Trophoblast cell (in vitro differentiated cells and primary cell): ENCODE measurements around the gene SPATS2L.

Source experiments
- DNase-seq, 2 donors: peaks; one replicate each; pipeline ENCODE4 v3.0.0-alpha.2; 2016
- H2AFZ ChIP-seq: 2 replicates; pipeline ENCODE4 v1.6.1; 2013; ENCODE audit warnings: low read length, moderate library complexity, mild to moderate bottlenecking; ENCODE audit not compliant: insufficient read depth, poor library complexity
- H2AK5ac ChIP-seq: 2 replicates; pipeline ENCODE4 v1.6.1; 2013; ENCODE audit warnings: mild to moderate bottlenecking, low read length
- H2BK120ac ChIP-seq: 2 replicates; pipeline ENCODE4 v1.6.1; 2013; ENCODE audit warnings: low read length, mild to moderate bottlenecking, moderate library complexity; ENCODE audit not compliant: insufficient read depth, poor library complexity
- H2BK12ac ChIP-seq: 2 replicates; pipeline ENCODE4 v1.6.1; 2013; ENCODE audit warnings: mild to moderate bottlenecking, low read length, moderate library complexity
- H2BK5ac ChIP-seq: 2 replicates; pipeline ENCODE4 v1.6.1; 2013; ENCODE audit warnings: low read length, low read depth, moderate library complexity, mild to moderate bottlenecking; ENCODE audit not compliant: poor library complexity
- H3K14ac ChIP-seq: 2 replicates; pipeline ENCODE4 v1.6.1; 2013; ENCODE audit warnings: mild to moderate bottlenecking, low read length
- H3K18ac ChIP-seq: 2 replicates; pipeline ENCODE4 v1.6.1; 2013; ENCODE audit warnings: mild to moderate bottlenecking, low read length
- H3K23ac ChIP-seq: 2 replicates; pipeline ENCODE4 v1.6.1; 2013; ENCODE audit warnings: low read length
- H3K27ac ChIP-seq: 2 replicates; pipeline ENCODE4 v1.5.1; 2013; ENCODE audit warnings: low read depth, mild to moderate bottlenecking, inconsistent platforms, low read length, moderate library complexity
- H3K27me3 ChIP-seq: 2 replicates; pipeline ENCODE4 v1.6.1; 2013; ENCODE audit warnings: inconsistent platforms, mild to moderate bottlenecking, low read length, moderate library complexity; ENCODE audit not compliant: insufficient read depth
- H3K36me3 ChIP-seq, 2 experiments: 1 replicate in 1 of 2; 2 replicates in 1 of 2; pipeline ENCODE4 v1.6.1; 2013; ENCODE audit warnings: low read length in 2 of 2, mild to moderate bottlenecking in 2 of 2, moderate library complexity in 1 of 2; ENCODE audit not compliant: insufficient read depth in 2 of 2, control insufficient read depth in 1 of 2
- H3K4ac ChIP-seq: 2 replicates; pipeline ENCODE4 v1.6.1; 2013; ENCODE audit warnings: low read depth, mild to moderate bottlenecking, low read length, moderate library complexity
- H3K4me1 ChIP-seq, 2 experiments: 1 replicate in 1 of 2; 2 replicates in 1 of 2; pipeline ENCODE4 v1.6.1; 2013; ENCODE audit warnings: low read length in 2 of 2, mild to moderate bottlenecking in 2 of 2, moderate library complexity in 1 of 2; ENCODE audit not compliant: insufficient read depth in 2 of 2, control insufficient read depth in 1 of 2
- H3K4me2 ChIP-seq: 2 replicates; pipeline ENCODE4 v1.6.1; 2013; ENCODE audit warnings: inconsistent platforms, mild to moderate bottlenecking, low read length, moderate library complexity
- H3K4me3 ChIP-seq: 2 replicates; pipeline ENCODE4 v1.5.1; 2013; ENCODE audit warnings: mild to moderate bottlenecking, low read depth, low read length, inconsistent platforms
- H3K79me1 ChIP-seq: one replicate; pipeline ENCODE4 v1.6.1; 2013; ENCODE audit warnings: low read length
- H3K79me2 ChIP-seq: 2 replicates; pipeline ENCODE4 v1.6.1; 2013; ENCODE audit warnings: low read length, mild to moderate bottlenecking; ENCODE audit not compliant: control insufficient read depth, insufficient read depth, poor library complexity
- H3K9ac ChIP-seq: 2 replicates; pipeline ENCODE4 v1.6.1; 2013; ENCODE audit warnings: mild to moderate bottlenecking, low read length
- H3K9me3 ChIP-seq: 2 replicates; pipeline ENCODE4 v1.6.1; 2013; ENCODE audit warnings: low read depth, mild to moderate bottlenecking, control low read depth, inconsistent platforms, low read length; ENCODE audit not compliant: insufficient read depth
- H4K12ac ChIP-seq: 2 replicates; pipeline ENCODE4 v1.6.1; 2013; ENCODE audit warnings: low read depth, mild to moderate bottlenecking, low read length, moderate library complexity
- H4K8ac ChIP-seq: 2 replicates; pipeline ENCODE4 v1.6.1; 2013; ENCODE audit warnings: low read depth, mild to moderate bottlenecking, low read length, moderate library complexity
- H4K91ac ChIP-seq: one replicate; pipeline ENCODE4 v1.6.1; 2013; ENCODE audit warnings: low read depth, mild to moderate bottlenecking, low read length, moderate library complexity
- WGBS: extraction: QIAGEN DNeasy Blood & Tissue Kit; methylation state at CpG from one replicate; pipeline ENCODE4 v1.1.7; 2013; ENCODE audit warnings: missing lambda C conversion rate; ENCODE audit not compliant: insufficient read length, insufficient coverage; ENCODE audit errors: extremely low coverage; 5-methylcytosine and 5-hydroxymethylcytosine counted together

Gene SPATS2L

GRCh38 chr2:200317975-200318374, 11.5 kb downstream of the SPATS2L start:
- Histone ChIP-seq H2BK5ac (no peak overlapping the region), H2AK5ac (no peak overlapping the region)
- WGBS = no CpG with 5 or more reads among the region's 3 CpGs

GRCh38 chr2:200318940-200319435, 12.5 kb downstream of the SPATS2L start:
- Histone ChIP-seq H3K23ac (no peak overlapping the region), H2BK120ac (no peak overlapping the region), H3K14ac (no peak overlapping the region), H3K9ac (no peak overlapping the region), H3K27ac (no peak overlapping the region), H4K12ac (no peak overlapping the region), H2AFZ (no peak overlapping the region), H3K79me2 (peaks cover 19% of the 10 kb centered on the region), H2BK12ac (no peak overlapping the region), H3K79me1 (peaks cover 8% of the 10 kb centered on the region), H3K4ac (peak overlapping the region; percentile 22), H3K27me3 (no peaks in the 10 kb centered on the region), H4K8ac (no peak overlapping the region), H3K4me3 (no peak overlapping the region), H4K91ac (no peak overlapping the region), H3K4me2 (no peak overlapping the region), H3K18ac (no peak overlapping the region), H2BK5ac (no peak overlapping the region), H3K4me1 (peaks cover 20 to 38% of the 10 kb centered on the region in 2 experiments), H3K36me3 (no peaks in the 10 kb centered on the region), H2AK5ac (no peak overlapping the region), H3K9me3 (no peaks in the 10 kb centered on the region)
- no peak for DNase-seq
- WGBS = no CpG with 5 or more reads among the region's 10 CpGs

More at GRCh38 chr2:200317975-200318374, 11.5 kb downstream of the SPATS2L start:
- peak overlapping the region; percentile 29 for H3K4me2 ChIP-seq
- H3K36me3 ChIP-seq = no peaks in the 10 kb centered on the region
- H2AFZ ChIP-seq = no peak overlapping the region
- H2BK12ac ChIP-seq = no peak overlapping the region
- H4K8ac ChIP-seq = no peak overlapping the region
- no peaks in the 10 kb centered on the region for H3K27me3 ChIP-seq
- no peak overlapping the region for H2BK120ac ChIP-seq
- H3K27ac ChIP-seq = no peak overlapping the region
- peak in 1 of 2 donors; percentile 67 for DNase-seq
- H3K4me3 ChIP-seq = no peak overlapping the region
- peaks cover 17% of the 10 kb centered on the region for H3K79me2 ChIP-seq
- H3K23ac ChIP-seq = no peak overlapping the region
- H3K18ac ChIP-seq = no peak overlapping the region
- H4K91ac ChIP-seq = no peak overlapping the region
- H3K4ac ChIP-seq = peak overlapping the region; percentile 52
- peaks cover 7% of the 10 kb centered on the region for H3K79me1 ChIP-seq
- no peak overlapping the region for H4K12ac ChIP-seq
- peaks cover 21 to 37% of the 10 kb centered on the region in 2 experiments for H3K4me1 ChIP-seq
- no peak overlapping the region for H3K9ac ChIP-seq
- H3K14ac ChIP-seq = no peak overlapping the region
- H3K9me3 ChIP-seq = no peaks in the 10 kb centered on the region

- Histone ChIP-seq H3K27me3 (no peaks in the 10 kb centered on the region), H3K36me3 (no peaks in the 10 kb centered on the region), H3K79me2 (peaks cover 19% of the 10 kb centered on the region), H3K14ac (no peak overlapping the region), H3K4me1 (peaks cover 20 to 38% of the 10 kb centered on the region in 2 experiments), H2AK5ac (no peak overlapping the region), H2AFZ (no peak overlapping the region), H3K4me3 (no peak overlapping the region), H3K4ac (no peak overlapping the region), H3K18ac (no peak overlapping the region), H4K12ac (no peak overlapping the region), H3K79me1 (peaks cover 8% of the 10 kb centered on the region), H2BK12ac (no peak overlapping the region), H4K91ac (no peak overlapping the region), H4K8ac (no peak overlapping the region), H3K9ac (no peak overlapping the region), H2BK120ac (no peak overlapping the region), H2BK5ac (no peak overlapping the region), H3K23ac (no peak overlapping the region), H3K9me3 (no peaks in the 10 kb centered on the region), H3K4me2 (no peak overlapping the region), H3K27ac (no peak overlapping the region)
- no CpG with 5 or more reads among the region's 4 CpGs for WGBS
- DNase-seq = peak in 1 of 2 donors; percentile 46
Observed at GRCh38 chr2:200319548-200320337, 13.2 kb downstream of the SPATS2L start.

GRCh38 chr2:200320344-200320743, 13.9 kb downstream of the SPATS2L start:
- WGBS = no CpG with 5 or more reads among the region's 2 CpGs

More at GRCh38 chr2:200320344-200320743, 13.9 kb downstream of the SPATS2L start:
- Histone ChIP-seq H4K8ac (no peak overlapping the region), H2BK12ac (peak overlapping the region; percentile 91), H2AFZ (no peak overlapping the region), H2BK5ac (peak overlapping the region; percentile 78), H3K4ac (peak overlapping the region; percentile 99), H3K4me1 (peaks cover 19 to 33% of the 10 kb centered on the region in 2 experiments), H3K36me3 (no peaks in the 10 kb centered on the region), H3K4me3 (no peak overlapping the region), H3K9me3 (no peaks in the 10 kb centered on the region), H3K9ac (no peak overlapping the region), H3K18ac (peak overlapping the region; percentile 91), H3K14ac (no peak overlapping the region), H2AK5ac (peak overlapping the region; percentile 75), H3K79me1 (peaks cover 8% of the 10 kb centered on the region), H3K79me2 (peaks cover 16% of the 10 kb centered on the region), H3K4me2 (no peak overlapping the region), H3K27me3 (no peaks in the 10 kb centered on the region), H3K27ac (no peak overlapping the region), H3K23ac (no peak overlapping the region), H4K91ac (no peak overlapping the region), H2BK120ac (peak overlapping the region; percentile 56), H4K12ac (no peak overlapping the region)
- DNase-seq = no peak
